HCT116 (cell line): Measurements from ENCODE around the gene CRIP3. TPM values are rescaled to one million over a fixed set of nuclear protein-coding genes. Genes with fewer than 3 reads are reported as not detected.
"Not testable (repeated sequence)": the region's sequence is repeated elsewhere in the genome, so short reads cannot be mapped to it uniquely, and the experiment has no call there.

Experiments used
- ATAC-seq: fragments of 200-7000 bp; cut with Tn5 transposase; 2 replicates; pipeline ENCODE4 v1.9.1; 2020; ENCODE audit warnings: mild to moderate bottlenecking, moderate library complexity
- BruUV-seq: library from RNA; stranded (reverse); fragments of 400-500 nt; replicated peaks from 2 replicates; lab custom pipeline; 2021; lab: Mats Ljungman, UMichigan
- CTCF ChIA-PET: fragments of 300-600 bp; sonication (Branson Sonifier 250); formaldehyde crosslinking; loops from one replicate; lab custom pipeline; 2021; ENCODE audit warnings: antibody characterized with exemption; lab: Charles Lee
- POLR2A ChIA-PET: fragments of 300-600, 350-600 bp; sonication (Branson Sonifier 250); formaldehyde crosslinking; loops from one replicate; lab custom pipeline; 2021; ENCODE audit warnings: antibody characterized with exemption; lab: Charles Lee
- RAD21 ChIA-PET, 2 experiments: fragments of 300-600 bp; sonication (Branson Sonifier 250); formaldehyde crosslinking; loops; one replicate each; lab custom pipeline; 2023; ENCODE audit warnings: low total read pairs in 2 of 2; ENCODE audit not compliant: uncharacterized antibody in 2 of 2, unreplicated experiment in 2 of 2, low non-redundant PET in 1 of 2; lab: Charles Lee
- DNase-seq: peaks from one replicate; pipeline ENCODE4 v3.0.0-alpha.2; 2010; ENCODE audit warnings: low read depth, low spot score
- H2AFZ ChIP-seq: fragments of 200-600 bp; shearing (Covaris generic), sonication (generic); 2 replicates; pipeline ENCODE4 v1.6.1; 2017; ENCODE audit warnings: low read depth, mixed run types, mixed read lengths, antibody characterized with exemption, low read length; ENCODE audit not compliant: poor library complexity, severe bottlenecking
- H3K27ac ChIP-seq: 2 replicates; pipeline ENCODE4 v1.5.1; 2012; ENCODE audit warnings: low read depth, low read length
- H3K27me3 ChIP-seq: fragments of 200-600 bp; sonication (generic); 2 replicates; pipeline ENCODE4 v1.6.1; 2016; ENCODE audit warnings: mixed run types, low read length, mixed read lengths; ENCODE audit not compliant: insufficient read depth
- H3K36me3 ChIP-seq, 2 experiments: fragments of 200-500 bp in 1 of 2; fragments of 200-600 bp in 1 of 2; sonication (Bioruptor generic) in 1 of 2; sonication (generic) in 1 of 2; 2 replicates each; pipeline versions ENCODE4 v1.5.1 to v1.6.1; 2014 to 2016; ENCODE audit warnings: low read length in 2 of 2, inconsistent platforms in 1 of 2, mixed read lengths in 1 of 2, mixed run types in 1 of 2; ENCODE audit not compliant: insufficient read depth in 2 of 2, control insufficient read depth in 1 of 2
- H3K4me1 ChIP-seq, 2 experiments: fragments of 200-600 bp in 1 of 2; sonication (generic) in 1 of 2; 2 replicates each; pipeline versions ENCODE4 v1.5.1 to v1.6.1; 2012 to 2017; ENCODE audit warnings: low read length in 2 of 2, inconsistent platforms in 1 of 2, mild to moderate bottlenecking in 1 of 2, mixed read lengths in 1 of 2, mixed run types in 1 of 2, moderate library complexity in 1 of 2; ENCODE audit not compliant: insufficient read depth in 2 of 2, control insufficient read depth in 1 of 2
- H3K4me2 ChIP-seq: fragments of 200-600 bp; sonication (generic); 2 replicates; pipeline ENCODE4 v1.6.1; 2017; ENCODE audit warnings: mixed run types, low read length, mixed read lengths
- H3K4me3 ChIP-seq, 2 experiments: fragments of 200-600 bp in 1 of 2; sonication (generic) in 1 of 2; replicated peaks in 1 of 2; 2 replicates each; pipeline ENCODE4 v1.5.1; 2011 to 2016; ENCODE audit warnings: low read length in 2 of 2, control low read depth in 1 of 2, low read depth in 1 of 2, mild to moderate bottlenecking in 1 of 2, mixed read lengths in 1 of 2, mixed run types in 1 of 2
- H3K79me2 ChIP-seq: fragments of 200-600 bp; sonication (generic); 2 replicates; pipeline ENCODE4 v1.6.1; 2017; ENCODE audit warnings: mild to moderate bottlenecking, mixed run types, low read length, moderate library complexity, mixed read lengths; ENCODE audit not compliant: insufficient read depth
- H3K9ac ChIP-seq: fragments of 200-600 bp; sonication (generic); 2 replicates; pipeline ENCODE4 v1.6.1; 2016; ENCODE audit warnings: low read length, mixed read lengths
- H3K9me2 ChIP-seq: fragments of 200-600 bp; sonication (generic), shearing (Covaris generic); 2 replicates; pipeline ENCODE4 v1.6.1; 2017; ENCODE audit warnings: mixed run types, mild to moderate bottlenecking, moderate library complexity; ENCODE audit not compliant: insufficient read depth
- H3K9me3 ChIP-seq, 2 experiments: fragments of 200-500 bp in 1 of 2; fragments of 200-600 bp in 1 of 2; sonication (Bioruptor generic) in 1 of 2; sonication (generic) in 1 of 2; 2 replicates each; pipeline ENCODE4 v1.6.1; 2014 to 2017; ENCODE audit warnings: low read length in 2 of 2, mixed read lengths in 2 of 2, inconsistent platforms in 1 of 2, low read depth in 1 of 2, mild to moderate bottlenecking in 1 of 2, mixed run types in 1 of 2, moderate library complexity in 1 of 2; ENCODE audit not compliant: control insufficient read depth in 1 of 2, insufficient read depth in 1 of 2
- H4K20me1 ChIP-seq: fragments of 200-600 bp; sonication (generic), shearing (Covaris generic); 2 replicates; pipeline ENCODE4 v1.6.1; 2017; ENCODE audit warnings: mixed run types, mild to moderate bottlenecking, moderate library complexity; ENCODE audit not compliant: insufficient read depth
- CEBPB ChIP-seq: IDR thresholded peaks from 2 replicates; pipeline ENCODE4 v1.6.1; 2012; ENCODE audit warnings: low read depth
- ELF1 ChIP-seq: IDR thresholded peaks from 2 replicates; pipeline ENCODE4 v1.6.1; 2012; ENCODE audit warnings: low read depth, borderline replicate concordance
- MAX ChIP-seq: IDR thresholded peaks from 2 replicates; pipeline ENCODE4 v1.6.1; 2012
- RAD21 ChIP-seq: IDR thresholded peaks from 2 replicates; pipeline ENCODE4 v1.6.1; 2012; ENCODE audit warnings: low read depth, mild to moderate bottlenecking
- SP1 ChIP-seq: IDR thresholded peaks from 2 replicates; pipeline ENCODE4 v1.6.1; 2012; ENCODE audit warnings: low read depth
- ZFX ChIP-seq: fragments of 450-650 bp; IDR thresholded peaks from 2 replicates; pipeline ENCODE4 v1.6.1; 2017
- ZNF274 ChIP-seq: fragments of 200-500 bp; sonication (Bioruptor generic); IDR thresholded peaks from 2 replicates; pipeline ENCODE4 v1.6.1; 2014; ENCODE audit warnings: mild to moderate bottlenecking, low read depth, low read length, inconsistent platforms
- intact Hi-C: fragments of 100-400 bp; cut with micrococcal nuclease; formaldehyde crosslinking; loops from 2 replicates; pipeline ENCODE4 v1.10.0; 2022
- total RNA-seq: library from RNA; stranded (reverse); gene quantifications from one replicate; pipeline ENCODE4 v1.2.1, GENCODE V29; 2021; ENCODE audit not compliant: unreplicated experiment

Gene CRIP3
- total RNA-seq, 1 experiment from 2014 or later = not detected

DNA sequence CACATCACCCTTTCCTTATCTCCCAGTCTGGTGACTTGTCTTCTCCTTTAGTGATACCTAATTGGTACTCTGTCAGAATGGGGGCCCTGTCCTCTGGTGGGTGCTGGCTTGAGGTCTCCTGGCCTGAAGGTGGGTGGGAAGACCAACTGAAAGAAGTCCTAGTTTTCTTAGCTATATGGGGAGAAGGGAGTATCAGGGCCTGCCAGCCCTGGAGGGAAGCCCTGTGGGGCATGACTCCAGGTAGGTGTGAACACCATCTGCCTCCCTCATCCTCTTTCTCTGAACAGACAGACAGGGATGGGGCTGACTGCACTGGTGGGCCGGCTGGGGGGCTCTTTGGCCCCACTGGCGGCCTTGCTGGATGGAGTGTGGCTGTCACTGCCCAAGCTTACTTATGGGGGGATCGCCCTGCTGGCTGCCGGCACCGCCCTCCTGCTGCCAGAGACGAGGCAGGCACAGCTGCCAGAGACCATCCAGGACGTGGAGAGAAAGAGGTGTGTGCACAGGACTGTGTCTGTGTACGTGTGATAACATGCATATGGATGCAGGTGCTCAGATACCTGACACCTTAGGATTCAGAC, 4.8 kb downstream of the CRIP3 start:
- no peak for ATAC-seq
- Histone ChIP-seq H4K20me1 (no peaks in the 10 kb centered on the region), H3K9ac (no peak overlapping the region), H3K36me3 (no peaks in the 10 kb centered on the region), H3K27me3 (no peaks in the 10 kb centered on the region), H3K4me3 (no peak overlapping the region), H2AFZ (no peak overlapping the region), H3K27ac (no peak overlapping the region), H3K9me3 (no peaks in the 10 kb centered on the region), H3K79me2 (no peaks in the 10 kb centered on the region), H3K4me2 (no peak overlapping the region), H3K9me2 (no peaks in the 10 kb centered on the region), H3K4me1 (no peaks in the 10 kb centered on the region)
- BruUV-seq = no TSS peak
- no peak for DNase-seq
- ChIA-PET POLR2A (no interaction called here), RAD21 (no interaction called here), CTCF (no interaction called here)
- TF ChIP-seq MAX (no peak), ZNF274 (no peak), RAD21 (no peak), ZFX (no peak), ELF1 (no peak), CEBPB (no peak), SP1 (no peak)
- intact Hi-C loops = no loop called here

DNA sequence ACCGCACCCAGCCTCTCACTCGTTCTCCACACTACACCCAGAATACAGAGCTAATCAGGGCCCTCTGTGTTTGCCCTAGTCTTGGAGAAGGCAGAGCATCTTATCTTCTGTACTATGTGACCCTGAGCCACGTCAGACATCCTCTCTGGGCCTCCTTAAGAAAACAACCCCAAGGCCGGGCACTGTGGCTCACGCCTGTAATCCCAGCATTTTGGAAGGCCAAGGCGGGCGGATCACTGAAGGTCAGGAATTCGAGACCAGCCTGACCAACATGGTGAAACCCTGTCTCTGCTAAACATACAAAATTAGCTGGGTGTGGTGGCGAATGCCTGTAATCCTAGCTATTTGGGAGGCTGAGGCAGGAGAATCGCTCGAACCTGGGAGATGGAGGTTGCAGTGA, 5.6 kb downstream of the CRIP3 start:
- ATAC-seq, H3K9me2 ChIP-seq, H3K4me2 ChIP-seq, H3K9ac ChIP-seq, H3K9me3 ChIP-seq, H3K27me3 ChIP-seq, POLR2A ChIA-PET, H3K79me2 ChIP-seq, DNase-seq, H3K4me1 ChIP-seq, H2AFZ ChIP-seq, H4K20me1 ChIP-seq, RAD21 ChIA-PET, H3K27ac ChIP-seq, BruUV-seq, CTCF ChIA-PET, intact Hi-C loops, H3K36me3 ChIP-seq, H3K4me3 ChIP-seq: not testable (repeated sequence)
